Brain microvascular endothelial cell (primary cell): Measurements from ENCODE around the gene HS3ST4.

Source experiments
- DNase-seq: peaks from one replicate; pipeline ENCODE4 v3.0.0-alpha.2; 2020
- H3K27ac ChIP-seq: fragments of 250-450 bp; sonication (Bioruptor Pico); 2 replicates; pipeline ENCODE4 v1.5.1; 2020; ENCODE audit warnings: mild to moderate bottlenecking, moderate library complexity
- H3K27me3 ChIP-seq: fragments of 250-450 bp; sonication (Bioruptor Pico); replicated peaks from 2 replicates; pipeline ENCODE4 v1.5.1; 2020; ENCODE audit warnings: mild to moderate bottlenecking
- H3K36me3 ChIP-seq: fragments of 250-450 bp; sonication (Bioruptor Pico); replicated peaks from 2 replicates; pipeline ENCODE4 v1.5.1; 2020; ENCODE audit warnings: mild to moderate bottlenecking
- H3K4me3 ChIP-seq: 2 replicates; pipeline ENCODE4 v1.5.1; 2011; ENCODE audit warnings: low read depth, mild to moderate bottlenecking, control low read depth, low read length, moderate library complexity
- in situ Hi-C: cut with HindIII; loops from 2 replicates; pipeline ENCODE4 v1.10.0; 2017; ENCODE audit warnings: low sequenced_read_pairs, low pct_ligation_motif_present
- TF ChIP-seq, protein P1 (sequence below): IDR thresholded peaks from 2 replicates; pipeline ENCODE4 v1.5.1; 2011; ENCODE audit warnings: low read depth, mild to moderate bottlenecking, moderate library complexity, low read length, control low read depth, inconsistent platforms; ENCODE audit errors: missing control alignments

Gene HS3ST4

GRCh38 chr16:25877103-25877502, 185.3 kb downstream of the HS3ST4 start:
- no peak overlapping the region for H3K27ac ChIP-seq
- in situ Hi-C loops, result no loop called here
- no peaks in the 10 kb centered on the region for H3K27me3 ChIP-seq
- TF ChIP-seq, protein P1, sequence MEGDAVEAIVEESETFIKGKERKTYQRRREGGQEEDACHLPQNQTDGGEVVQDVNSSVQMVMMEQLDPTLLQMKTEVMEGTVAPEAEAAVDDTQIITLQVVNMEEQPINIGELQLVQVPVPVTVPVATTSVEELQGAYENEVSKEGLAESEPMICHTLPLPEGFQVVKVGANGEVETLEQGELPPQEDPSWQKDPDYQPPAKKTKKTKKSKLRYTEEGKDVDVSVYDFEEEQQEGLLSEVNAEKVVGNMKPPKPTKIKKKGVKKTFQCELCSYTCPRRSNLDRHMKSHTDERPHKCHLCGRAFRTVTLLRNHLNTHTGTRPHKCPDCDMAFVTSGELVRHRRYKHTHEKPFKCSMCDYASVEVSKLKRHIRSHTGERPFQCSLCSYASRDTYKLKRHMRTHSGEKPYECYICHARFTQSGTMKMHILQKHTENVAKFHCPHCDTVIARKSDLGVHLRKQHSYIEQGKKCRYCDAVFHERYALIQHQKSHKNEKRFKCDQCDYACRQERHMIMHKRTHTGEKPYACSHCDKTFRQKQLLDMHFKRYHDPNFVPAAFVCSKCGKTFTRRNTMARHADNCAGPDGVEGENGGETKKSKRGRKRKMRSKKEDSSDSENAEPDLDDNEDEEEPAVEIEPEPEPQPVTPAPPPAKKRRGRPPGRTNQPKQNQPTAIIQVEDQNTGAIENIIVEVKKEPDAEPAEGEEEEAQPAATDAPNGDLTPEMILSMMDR, result no peak
- DNase-seq, result no peak
- H3K4me3 ChIP-seq, result no peak overlapping the region
- no peaks in the 10 kb centered on the region for H3K36me3 ChIP-seq

GRCh38 chr16:25886598-25886997, 194.8 kb downstream of the HS3ST4 start:
- DNase-seq, result no peak

DNA sequence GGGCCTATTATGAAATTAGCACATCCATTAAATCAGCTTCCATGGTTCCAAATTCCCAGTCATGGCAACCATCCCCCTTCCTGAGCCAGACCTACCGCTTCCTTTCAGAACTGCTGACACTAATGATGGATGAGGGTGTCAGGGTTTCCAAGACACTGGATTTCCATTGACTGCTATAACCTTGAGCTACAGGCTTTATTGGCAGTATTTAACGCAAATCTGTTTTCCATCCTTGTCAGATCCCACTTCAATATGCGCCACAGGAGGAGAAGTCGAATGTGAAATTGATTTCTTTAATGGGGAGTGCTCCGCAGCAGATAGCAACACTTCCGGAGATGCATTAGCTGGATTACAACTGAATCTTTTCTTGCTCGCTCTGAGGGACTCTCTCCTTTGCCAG, 197.1 kb downstream of the HS3ST4 start:
- Histone ChIP-seq H3K4me3 (no peak overlapping the region), H3K27me3 (no peaks in the 10 kb centered on the region), H3K27ac (no peak overlapping the region), H3K36me3 (no peaks in the 10 kb centered on the region)
- in situ Hi-C loops, result no loop called here
- TF ChIP-seq, protein P1, result no peak
- no peak for DNase-seq

More at GRCh38 chr16:25886598-25886997, 194.8 kb downstream of the HS3ST4 start:
- in situ Hi-C loops, result no loop called here
- no peaks in the 10 kb centered on the region for H3K36me3 ChIP-seq
- no peak overlapping the region for H3K27ac ChIP-seq
- H3K27me3 ChIP-seq, result no peaks in the 10 kb centered on the region
- H3K4me3 ChIP-seq, result no peak overlapping the region
- TF ChIP-seq, protein P1, result no peak

- DNase-seq, result no peak
- no peaks in the 10 kb centered on the region for H3K27me3 ChIP-seq
- no peak overlapping the region for H3K27ac ChIP-seq
- no peak overlapping the region for H3K4me3 ChIP-seq
- H3K36me3 ChIP-seq, result no peaks in the 10 kb centered on the region
- in situ Hi-C loops, result no loop called here
- TF ChIP-seq, protein P1, result no peak
Observed at GRCh38 chr16:25893332-25893731, 201.6 kb downstream of the HS3ST4 start.

DNA sequence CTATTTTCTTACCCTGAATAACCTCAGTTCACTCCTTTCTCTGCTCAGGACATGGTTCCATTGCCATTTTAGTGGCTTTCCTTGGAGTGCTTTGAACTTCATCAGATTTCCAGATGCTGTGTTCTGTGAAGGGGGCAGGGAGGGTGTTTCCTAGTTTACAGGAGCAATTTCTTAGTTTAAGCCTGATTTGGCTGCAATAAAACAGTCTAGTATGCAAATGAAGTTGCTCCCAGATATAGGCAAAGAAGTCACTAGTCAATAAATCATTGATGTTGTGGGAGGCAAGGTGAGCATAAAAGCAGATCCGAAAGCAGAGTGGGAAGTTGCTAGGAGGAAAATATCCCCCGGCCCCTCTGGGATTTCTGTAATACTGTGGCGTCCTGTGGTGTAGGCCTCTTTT, 202.3 kb downstream of the HS3ST4 start:
- no peak overlapping the region for H3K4me3 ChIP-seq
- no peaks in the 10 kb centered on the region for H3K36me3 ChIP-seq
- DNase-seq, result no peak
- no peak overlapping the region for H3K27ac ChIP-seq
- H3K27me3 ChIP-seq, result no peaks in the 10 kb centered on the region
- TF ChIP-seq, protein P1, result no peak
- in situ Hi-C loops, result no loop called here

DNA sequence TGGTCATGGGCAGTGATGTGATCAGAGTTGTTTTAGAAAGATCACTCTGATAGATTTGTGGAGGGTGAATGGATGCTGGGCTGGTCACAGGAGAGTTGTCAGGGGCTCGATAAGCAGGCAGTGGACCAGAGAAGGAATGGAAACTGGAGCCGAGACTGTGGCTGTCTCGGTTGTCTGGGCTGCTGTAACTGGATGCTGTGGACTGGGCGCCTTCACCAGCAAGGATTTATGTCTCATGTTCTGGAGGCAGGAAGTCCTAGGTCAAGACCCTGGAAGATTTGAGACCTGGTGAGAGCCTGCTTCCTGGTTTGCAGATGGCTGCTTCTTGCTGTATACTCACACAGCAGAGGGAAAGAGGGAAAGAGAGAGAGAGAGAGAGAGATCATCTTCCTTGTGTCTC, 203.6 kb downstream of the HS3ST4 start:
- H3K27ac ChIP-seq, result no peak overlapping the region
- H3K36me3 ChIP-seq, result no peaks in the 10 kb centered on the region
- no peaks in the 10 kb centered on the region for H3K27me3 ChIP-seq
- TF ChIP-seq, protein P1, result no peak
- in situ Hi-C loops, result no loop called here
- no peak for DNase-seq
- H3K4me3 ChIP-seq, result no peak overlapping the region
